Fibroblast of lung (primary cell): ENCODE data around the gene LHFPL5.

Experiments used
- EZH2 ChIP-seq: IDR thresholded peaks from 2 replicates; pipeline ENCODE4 v1.5.1; 2012; ENCODE audit warnings: low read length, control low read depth, mild to moderate bottlenecking; ENCODE audit errors: missing control alignments
- TF ChIP-seq, protein P1 (sequence below), 2 donors: IDR thresholded peaks in 1 of 2; conservative IDR thresholded peaks in 1 of 2; 1 replicate in 1 of 2; 2 replicates in 1 of 2; pipeline ENCODE4 v1.5.1; 2011 to 2012; ENCODE audit warnings: low read length in 2 of 2, control low read depth in 1 of 2, inconsistent platforms in 1 of 2, low read depth in 1 of 2, mild to moderate bottlenecking in 1 of 2

GRCh38 chr6:35809809-35810208, 4.7 kb downstream of the LHFPL5 start:
- TF ChIP-seq, protein P1, sequence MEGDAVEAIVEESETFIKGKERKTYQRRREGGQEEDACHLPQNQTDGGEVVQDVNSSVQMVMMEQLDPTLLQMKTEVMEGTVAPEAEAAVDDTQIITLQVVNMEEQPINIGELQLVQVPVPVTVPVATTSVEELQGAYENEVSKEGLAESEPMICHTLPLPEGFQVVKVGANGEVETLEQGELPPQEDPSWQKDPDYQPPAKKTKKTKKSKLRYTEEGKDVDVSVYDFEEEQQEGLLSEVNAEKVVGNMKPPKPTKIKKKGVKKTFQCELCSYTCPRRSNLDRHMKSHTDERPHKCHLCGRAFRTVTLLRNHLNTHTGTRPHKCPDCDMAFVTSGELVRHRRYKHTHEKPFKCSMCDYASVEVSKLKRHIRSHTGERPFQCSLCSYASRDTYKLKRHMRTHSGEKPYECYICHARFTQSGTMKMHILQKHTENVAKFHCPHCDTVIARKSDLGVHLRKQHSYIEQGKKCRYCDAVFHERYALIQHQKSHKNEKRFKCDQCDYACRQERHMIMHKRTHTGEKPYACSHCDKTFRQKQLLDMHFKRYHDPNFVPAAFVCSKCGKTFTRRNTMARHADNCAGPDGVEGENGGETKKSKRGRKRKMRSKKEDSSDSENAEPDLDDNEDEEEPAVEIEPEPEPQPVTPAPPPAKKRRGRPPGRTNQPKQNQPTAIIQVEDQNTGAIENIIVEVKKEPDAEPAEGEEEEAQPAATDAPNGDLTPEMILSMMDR (conservative IDR thresholded peaks at IDR 0.05 in 1 of 2, IDR thresholded peaks at IDR 0.05 in 1 of 2; ENCODE audit: low read depth in 1 of 2, low read length in 2 of 2), result no peak
- no peak for TF ChIP-seq EZH2
